ENCODE data around the gene C2orf74.
"Not testable (repeated sequence)": the region's sequence is repeated elsewhere in the genome, so short reads cannot be mapped to it uniquely, and the experiment has no call there.

Gene C2orf74

GRCh38 chr2:61175036-61175435 is 13.0 kb downstream of the C2orf74 start:
- no peak for DNase-seq (ENCODE audit: low spot score)

GRCh38 chr2:61176755-61177726 is 15.1 kb downstream of the C2orf74 start:
- DNase-seq (ENCODE audit: low spot score) = peak; percentile 94

- DNase-seq (ENCODE audit: low spot score) = peak; percentile 20
These were observed 15.9 kb downstream of the C2orf74 start for GRCh38 chr2:61177727-61178549.

- no peak for DNase-seq (ENCODE audit: low spot score)
These were observed 16.9 kb downstream of the C2orf74 start for GRCh38 chr2:61178603-61179545.

GRCh38 chr2:61179701-61180639 is 18.0 kb downstream of the C2orf74 start:
- no peak for DNase-seq (ENCODE audit: low spot score)

GRCh38 chr2:61180686-61181085 is 18.7 kb downstream of the C2orf74 start:
- DNase-seq (ENCODE audit: low spot score) = no peak

GRCh38 chr2:61181382-61182058 is 19.5 kb downstream of the C2orf74 start:
- no peak for DNase-seq (ENCODE audit: low spot score)

GRCh38 chr2:61182059-61182383 is 20.0 kb downstream of the C2orf74 start:
- DNase-seq (ENCODE audit: low spot score) = no peak

- DNase-seq (ENCODE audit: low spot score) = no peak
These were observed 21.8 kb downstream of the C2orf74 start for GRCh38 chr2:61183795-61184194.

- no peak for DNase-seq (ENCODE audit: low spot score)
These were observed 22.3 kb downstream of the C2orf74 start for GRCh38 chr2:61184263-61184662.

GRCh38 chr2:61185231-61185728 is 23.3 kb downstream of the C2orf74 start:
- DNase-seq (ENCODE audit: low spot score) = no peak

- DNase-seq (ENCODE audit: low spot score) = no peak
These were observed 25.1 kb downstream of the C2orf74 start for GRCh38 chr2:61187085-61187484.

- no peak for DNase-seq (ENCODE audit: low spot score)
These were observed 31.9 kb downstream of the C2orf74 start for GRCh38 chr2:61193670-61194561.

- DNase-seq (ENCODE audit: low spot score) = not testable (repeated sequence)
These were observed 32.7 kb downstream of the C2orf74 start for GRCh38 chr2:61194646-61195045.

- no peak for DNase-seq (ENCODE audit: low spot score)
These were observed 34.7 kb downstream of the C2orf74 start for GRCh38 chr2:61196671-61197070.

- no peak for DNase-seq (ENCODE audit: low spot score)
These were observed 43.1 kb downstream of the C2orf74 start for GRCh38 chr2:61205132-61205531.

- DNase-seq (ENCODE audit: low spot score) = no peak
These were observed 48.5 kb downstream of the C2orf74 start for GRCh38 chr2:61210332-61210981.

GRCh38 chr2:61214171-61214570 is 52.2 kb downstream of the C2orf74 start:
- DNase-seq (ENCODE audit: low spot score) = no peak
